ENCODE results near the gene CLN6. TPM values are rescaled to one million over a fixed set of nuclear protein-coding genes. Genes with fewer than 3 reads are reported as not detected.
A peak's percentile ranks its signal among the peaks of the same experiment; 100 is the strongest.
"Not testable (repeated sequence)": the region's sequence is repeated elsewhere in the genome, so short reads cannot be mapped to it uniquely, and the experiment has no call there.

Gene CLN6
- total RNA-seq, 4 donors from 2014 or later: 13.4 to 18.2 (median 16.1) TPM

GRCh38 chr15:68217341-68217740 lies 12.2 kb downstream of the CLN6 start:
- H3K4me1 ChIP-seq: no peaks in the 10 kb centered on the region
- WGBS: 83% methylated on average over 4 of the region's 4 CpGs
- peaks cover 0 to 17% (median 10%) of the 10 kb centered on the region in 4 donors for H3K36me3 ChIP-seq
- TF ChIP-seq POLR2A (IDR thresholded peaks at IDR 0.05; ENCODE audit: low read depth): no peak
- TF ChIP-seq EP300 (IDR thresholded peaks at IDR 0.05): no peak
- no peak for TF ChIP-seq CTCF (IDR thresholded peaks at IDR 0.05)
- no peak for TF ChIP-seq POLR2AphosphoS5 (IDR thresholded peaks at IDR 0.05)
- intact Hi-C loops (cut with DNase I): loop anchor here (10.0 kb wide), 1 partner anchor 63 kb away; no protein-coding TSS in a partner anchor
- no peak for DNase-seq (ENCODE audit: extremely low spot score)
- H3K27me3 ChIP-seq: no peaks in the 10 kb centered on the region
- H3K27ac ChIP-seq (replicated peaks in 1 of 4): no peak overlapping the region
- H3K9me3 ChIP-seq: no peaks in the 10 kb centered on the region
- H3K4me3 ChIP-seq: no peak overlapping the region

- H3K4me3 ChIP-seq: no peak overlapping the region
- 72% methylated on average over 5 of the region's 6 CpGs for WGBS
- peaks cover 10 to 16% (median 14%) of the 10 kb centered on the region in 4 donors for H3K4me1 ChIP-seq
- H3K27me3 ChIP-seq: no peaks in the 10 kb centered on the region
- intact Hi-C loops (cut with DNase I): loop anchor here (5.0 to 10.0 kb wide), 2 partner anchors 60 to 158 kb away; no protein-coding TSS in a partner anchor
- H3K9me3 ChIP-seq: no peaks in the 10 kb centered on the region
- TF ChIP-seq POLR2A (IDR thresholded peaks at IDR 0.05; ENCODE audit: low read depth) (no peak), POLR2AphosphoS5 (IDR thresholded peaks at IDR 0.05) (no peak), EP300 (IDR thresholded peaks at IDR 0.05) (no peak), CTCF (IDR thresholded peaks at IDR 0.05) (no peak)
- peaks cover 0 to 17% (median 10%) of the 10 kb centered on the region in 4 donors for H3K36me3 ChIP-seq
- no peak for DNase-seq (ENCODE audit: extremely low spot score)
- H3K27ac ChIP-seq (replicated peaks in 1 of 4): no peak overlapping the region
These were observed 14.7 kb downstream of the CLN6 start for GRCh38 chr15:68214838-68215254.

GRCh38 chr15:68213991-68214837 lies 15.3 kb downstream of the CLN6 start:
- H3K27ac ChIP-seq (replicated peaks in 1 of 4): no peak overlapping the region
- 94% methylated on average over 17 of the region's 17 CpGs for WGBS
- intact Hi-C loops (cut with DNase I): loop anchor here (5.0 to 10.0 kb wide), 2 partner anchors 59 to 157 kb away; no protein-coding TSS in a partner anchor
- no peak for DNase-seq (ENCODE audit: extremely low spot score)
- H3K27me3 ChIP-seq: no peaks in the 10 kb centered on the region
- H3K36me3 ChIP-seq: peaks cover 0 to 17% (median 10%) of the 10 kb centered on the region in 4 donors
- TF ChIP-seq CTCF (IDR thresholded peaks at IDR 0.05): no peak
- no peak for TF ChIP-seq POLR2A (IDR thresholded peaks at IDR 0.05; ENCODE audit: low read depth)
- no peak for TF ChIP-seq EP300 (IDR thresholded peaks at IDR 0.05)
- no peak for TF ChIP-seq POLR2AphosphoS5 (IDR thresholded peaks at IDR 0.05)
- H3K9me3 ChIP-seq: no peaks in the 10 kb centered on the region
- peaks cover 10 to 20% (median 16%) of the 10 kb centered on the region in 4 donors for H3K4me1 ChIP-seq
- H3K4me3 ChIP-seq: no peak overlapping the region

GRCh38 chr15:68213491-68213845 lies 16.1 kb downstream of the CLN6 start:
- intact Hi-C loops (cut with DNase I): loop anchor here (5.0 to 10.0 kb wide), 2 partner anchors 59 to 156 kb away; no protein-coding TSS in a partner anchor
- peaks cover 0 to 16% (median 10%) of the 10 kb centered on the region in 4 donors for H3K36me3 ChIP-seq
- H3K4me1 ChIP-seq: peaks cover 10 to 20% (median 17%) of the 10 kb centered on the region in 4 donors
- not testable (repeated sequence) for H3K27ac ChIP-seq (replicated peaks in 1 of 4); DNase-seq (ENCODE audit: extremely low spot score); H3K4me3 ChIP-seq; H3K9me3 ChIP-seq; H3K27me3 ChIP-seq
- 97% methylated on average over 4 of the region's 6 CpGs for WGBS

- no peak for DNase-seq (ENCODE audit: extremely low spot score)
- Histone ChIP-seq H3K27ac (replicated peaks in 1 of 4) (peak overlapping the region in 1 of 4 donors; percentile 71), H3K9me3 (no peaks in the 10 kb centered on the region), H3K27me3 (no peaks in the 10 kb centered on the region), H3K4me1 (peaks cover 10 to 26% (median 19%) of the 10 kb centered on the region in 4 donors), H3K36me3 (peaks cover 0 to 6% (median 3%) of the 10 kb centered on the region in 4 donors), H3K4me3 (no peak overlapping the region)
- TF ChIP-seq POLR2AphosphoS5 (IDR thresholded peaks at IDR 0.05) (no peak), CTCF (IDR thresholded peaks at IDR 0.05) (no peak), POLR2A (IDR thresholded peaks at IDR 0.05; ENCODE audit: low read depth) (no peak), EP300 (IDR thresholded peaks at IDR 0.05) (no peak)
- intact Hi-C loops (cut with DNase I): loop anchor here (2.0 to 10.0 kb wide), 3 partner anchors 57 to 349 kb away; no protein-coding TSS in a partner anchor
- 91% methylated on average over 10 of the region's 14 CpGs for WGBS
These were observed 17.7 kb downstream of the CLN6 start for GRCh38 chr15:68211656-68212320.

All from esophagus muscularis mucosa (tissue), 4 donors.